Activated T-cell treated with anti-CD3 and anti-CD28 coated beads, Interleukin-2, amount 50 U/mL, for 72 hours (primary cell): ENCODE measurements around the gene AKR7A3. TPM values are rescaled to one million over a fixed set of nuclear protein-coding genes. Genes with fewer than 3 reads are reported as not detected.
A peak's percentile ranks its signal among the peaks of the same experiment; 100 is the strongest.
"Not testable (repeated sequence)": the region's sequence is repeated elsewhere in the genome, so short reads cannot be mapped to it uniquely, and the experiment has no call there.

Source experiments
- ATAC-seq, 2 donors: fragments of 150-1000 bp; cut with Tn5 transposase; replicated peaks in 1 of 2; 2 replicates each; pipeline ENCODE4 v1.10.0; 2021; ENCODE audit warnings: moderate library complexity in 2 of 2, mild to moderate bottlenecking in 1 of 2
- DNase-seq, 2 donors: peaks; one replicate each; pipeline ENCODE4 v3.0.0; 2021 to 2022; ENCODE audit warnings: mixed read lengths in 1 of 2
- H3K27ac Mint-ChIP-seq: one replicate; pipeline ENCODE4 v1.8.0; 2022; ENCODE audit warnings: mild to moderate bottlenecking, moderate library complexity, mixed read lengths
- H3K27me3 Mint-ChIP-seq: one replicate; pipeline ENCODE4 v1.8.0; 2022; ENCODE audit warnings: low read depth, mixed read lengths
- H3K36me3 Mint-ChIP-seq, 2 donors: one replicate each; pipeline ENCODE4 v1.8.0; 2022; ENCODE audit warnings: mixed read lengths in 2 of 2, mild to moderate bottlenecking in 1 of 2; ENCODE audit not compliant: insufficient read depth in 2 of 2
- H3K4me1 Mint-ChIP-seq: one replicate; pipeline ENCODE4 v1.8.0; 2022; ENCODE audit warnings: low read depth, mixed read lengths
- H3K4me3 Mint-ChIP-seq, 2 donors: one replicate each; pipeline ENCODE4 v1.8.0; 2022; ENCODE audit warnings: mild to moderate bottlenecking in 2 of 2, mixed read lengths in 2 of 2, moderate library complexity in 2 of 2
- H3K9me3 Mint-ChIP-seq, 2 donors: one replicate each; pipeline ENCODE4 v1.8.0; 2022; ENCODE audit warnings: mixed read lengths in 2 of 2
- total RNA-seq, 2 donors: library from RNA; stranded (reverse); gene quantifications; one replicate each; pipeline ENCODE4 v1.2.3, GENCODE V29; 2022

AKR7A3 gene
- total RNA-seq = under 1 TPM; 0.35 to 0.46 TPM

DNA sequence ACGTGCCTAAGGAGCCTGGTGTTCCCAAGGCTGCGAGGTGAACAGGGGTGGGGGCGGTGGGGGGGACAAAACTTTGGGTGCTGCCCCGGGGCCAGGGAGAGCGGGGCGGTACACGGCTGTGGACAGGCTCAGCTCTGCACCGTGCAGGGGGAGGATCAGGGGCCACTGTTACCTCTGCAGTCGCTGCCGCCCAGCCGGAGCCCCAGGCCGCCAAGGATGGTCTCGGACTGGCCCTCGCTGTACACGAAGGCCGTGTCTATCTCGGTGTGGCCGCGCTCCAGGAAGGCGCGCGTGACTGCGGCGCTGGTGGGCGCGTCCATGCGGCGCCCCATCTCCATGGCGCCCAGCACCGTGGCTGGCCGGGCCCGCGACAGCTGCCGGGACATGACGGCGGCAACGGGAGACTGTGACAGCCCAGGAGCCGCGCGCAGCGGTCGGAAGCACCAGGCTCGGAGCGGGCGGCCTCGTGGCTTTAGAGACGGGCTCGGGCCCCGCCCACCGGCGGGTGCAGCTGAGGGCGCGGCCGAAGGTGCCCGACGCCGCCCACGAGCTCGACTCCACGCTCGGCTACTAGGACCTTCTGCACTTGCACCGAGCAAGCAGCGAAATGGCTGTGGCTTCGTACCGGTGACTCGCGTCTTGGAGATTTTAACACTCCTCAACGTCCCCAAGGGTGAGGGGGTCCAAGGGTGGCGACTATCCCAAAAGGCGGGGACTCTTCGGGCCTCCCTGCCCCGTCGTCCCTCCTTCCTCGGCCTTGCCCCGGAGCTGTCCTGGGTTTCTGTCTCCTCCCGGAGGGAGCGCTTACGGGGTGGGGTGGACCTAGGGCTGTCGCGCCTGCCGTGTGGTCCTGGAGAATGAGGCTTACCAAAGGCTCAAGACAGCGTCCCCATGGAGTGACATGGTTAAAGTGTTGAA, at the start of gene AKR7A3:
Gene AKR7A3, minus strand, starts transcription at position 447 of the 918 bp plus-strand sequence. Its CDS starts 61 bp downstream, at position 386.
- peak; percentile 97 to 99 for ATAC-seq
- peaks cover 22% of the 10 kb centered on the region for H3K27me3 Mint-ChIP-seq
- peak within 1 kb of the TSS; percentile 80 to 82 for H3K4me3 Mint-ChIP-seq
- peak; percentile 75 to 78 for DNase-seq
- H3K36me3 Mint-ChIP-seq, H3K9me3 Mint-ChIP-seq, H3K4me1 Mint-ChIP-seq: not testable (repeated sequence)
- H3K27ac Mint-ChIP-seq = peak within 1 kb of the TSS; percentile 89

DNA sequence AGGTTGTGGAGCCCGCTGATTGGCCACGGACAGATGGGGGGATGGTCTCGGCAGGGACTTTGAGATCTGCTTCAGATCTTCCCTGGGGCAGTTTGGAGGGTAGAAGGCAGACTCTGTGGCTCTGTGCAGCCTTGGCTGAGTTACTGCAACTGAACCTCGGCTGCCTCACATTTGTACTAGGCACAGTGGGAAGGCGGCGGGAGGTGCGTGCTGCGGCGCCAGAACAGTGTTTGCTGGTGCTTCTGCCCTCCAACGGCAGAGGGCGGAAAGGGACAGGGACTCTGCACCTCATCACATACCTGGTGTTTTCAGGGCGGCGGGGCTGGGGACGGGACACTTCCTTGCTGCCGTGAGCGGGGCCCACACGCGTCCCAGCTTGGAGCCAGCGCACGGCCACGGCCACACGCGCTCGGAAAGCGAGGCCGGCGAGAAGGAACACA, 49.8 kb upstream of the AKR7A3 start:
- Mint-ChIP-seq H3K9me3 (no peaks in the 10 kb centered on the region), H3K36me3 (peaks cover 2 to 3% of the 10 kb centered on the region in 2 donors), H3K4me3 (no peak overlapping the region), H3K27me3 (no peaks in the 10 kb centered on the region), H3K4me1 (peaks cover 51% of the 10 kb centered on the region), H3K27ac (no peak overlapping the region)
- no peak for ATAC-seq
- DNase-seq = no peak

DNA sequence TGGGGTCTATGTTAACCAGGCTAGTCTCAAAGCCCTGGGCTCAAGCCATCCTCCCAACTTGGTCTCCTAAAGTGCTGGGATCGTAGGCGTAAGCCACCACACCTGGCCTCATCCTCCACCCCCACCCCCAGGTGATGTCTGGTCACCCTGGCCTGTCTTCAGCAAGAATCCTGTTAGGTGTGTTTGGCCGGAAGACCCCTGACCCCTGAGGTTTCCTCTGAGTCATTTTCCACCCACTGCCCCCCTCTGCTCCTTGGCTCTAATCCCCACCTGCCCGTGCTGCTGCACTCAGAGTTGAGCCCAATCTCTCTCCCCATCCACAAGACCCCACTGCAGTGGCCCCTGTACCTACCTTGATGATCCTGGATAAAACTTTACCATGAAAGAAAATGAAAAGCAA, 48.7 kb upstream of the AKR7A3 start:
- peaks cover 51% of the 10 kb centered on the region for H3K4me1 Mint-ChIP-seq
- H3K4me3 Mint-ChIP-seq = peak overlapping the region; percentile 44 to 53
- no peaks in the 10 kb centered on the region for H3K27me3 Mint-ChIP-seq
- H3K9me3 Mint-ChIP-seq = no peaks in the 10 kb centered on the region
- peaks cover 2 to 3% of the 10 kb centered on the region in 2 donors for H3K36me3 Mint-ChIP-seq
- peak overlapping the region; percentile 61 for H3K27ac Mint-ChIP-seq
- ATAC-seq = no peak
- no peak for DNase-seq

DNA sequence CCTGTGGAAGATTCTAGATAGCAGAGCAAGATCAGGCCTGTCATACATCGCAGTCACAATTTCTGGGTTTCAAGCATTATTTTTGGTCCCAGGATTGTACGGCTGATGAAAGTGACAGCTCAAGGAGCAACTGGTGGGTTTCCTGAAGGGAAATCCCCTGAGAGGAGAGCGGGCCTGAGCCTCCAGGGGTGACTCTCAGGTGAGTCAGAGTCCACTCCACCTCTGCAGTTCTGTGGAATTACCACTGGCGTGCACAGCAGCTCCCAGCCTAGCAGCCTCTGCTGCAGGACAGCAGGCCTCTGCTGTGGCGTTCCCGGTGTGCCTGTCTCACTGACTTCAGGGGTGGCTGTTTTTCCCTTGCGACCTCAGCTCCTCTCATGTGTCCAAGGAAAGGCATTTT, 48.0 kb upstream of the AKR7A3 start:
- H3K9me3 Mint-ChIP-seq = no peaks in the 10 kb centered on the region
- peak; percentile 65 to 80 for DNase-seq
- H3K27me3 Mint-ChIP-seq = no peaks in the 10 kb centered on the region
- peak overlapping the region; percentile 25 to 44 for H3K4me3 Mint-ChIP-seq
- H3K27ac Mint-ChIP-seq = peak overlapping the region; percentile 61
- peaks cover 2 to 3% of the 10 kb centered on the region in 2 donors for H3K36me3 Mint-ChIP-seq
- peaks cover 46% of the 10 kb centered on the region for H3K4me1 Mint-ChIP-seq
- peak; percentile 94 for ATAC-seq

DNA sequence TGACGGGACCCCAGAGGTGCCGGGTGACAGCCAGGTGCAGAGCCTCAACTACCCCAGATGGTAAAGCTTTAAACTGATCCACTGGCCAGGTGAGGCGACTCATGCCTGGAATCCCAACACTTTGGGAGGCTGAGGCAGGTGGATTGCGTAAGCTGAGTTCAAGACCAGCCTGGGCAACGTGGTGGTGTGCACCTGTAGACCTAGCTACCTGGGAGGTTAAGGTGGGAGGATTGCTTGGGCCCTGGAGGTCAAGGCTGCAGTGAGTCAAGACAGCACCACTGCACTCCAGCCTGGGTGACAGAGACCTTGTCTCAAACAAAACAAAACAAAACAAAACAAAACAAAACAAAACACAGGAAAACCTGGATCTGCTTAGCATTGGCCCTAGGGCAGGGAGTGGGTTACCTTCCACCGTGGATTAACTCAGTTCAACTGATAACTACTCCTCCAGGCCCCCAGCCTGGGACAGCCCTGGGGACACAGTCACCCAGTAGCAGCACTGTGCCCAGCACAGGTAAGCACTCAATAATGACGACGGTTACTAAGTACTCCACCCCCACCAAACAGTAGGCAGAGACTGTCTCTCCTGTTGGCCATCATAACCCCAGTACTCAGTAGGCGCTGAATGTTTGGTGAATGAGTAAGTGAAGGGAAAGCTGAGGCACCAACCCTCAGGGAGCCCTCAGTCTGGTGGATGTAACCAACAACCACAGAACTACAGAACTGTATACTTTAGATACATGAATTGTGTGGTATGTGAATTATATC, 45.2 kb upstream of the AKR7A3 start:
- Mint-ChIP-seq H3K27ac (no peak overlapping the region), H3K9me3 (no peaks in the 10 kb centered on the region), H3K27me3 (no peaks in the 10 kb centered on the region), H3K4me3 (no peak overlapping the region), H3K4me1 (peaks cover 42% of the 10 kb centered on the region), H3K36me3 (no peaks in the 10 kb centered on the region)
- peak; percentile 14 to 30 for ATAC-seq
- peak in 1 of 2 donors; percentile 23 for DNase-seq

DNA sequence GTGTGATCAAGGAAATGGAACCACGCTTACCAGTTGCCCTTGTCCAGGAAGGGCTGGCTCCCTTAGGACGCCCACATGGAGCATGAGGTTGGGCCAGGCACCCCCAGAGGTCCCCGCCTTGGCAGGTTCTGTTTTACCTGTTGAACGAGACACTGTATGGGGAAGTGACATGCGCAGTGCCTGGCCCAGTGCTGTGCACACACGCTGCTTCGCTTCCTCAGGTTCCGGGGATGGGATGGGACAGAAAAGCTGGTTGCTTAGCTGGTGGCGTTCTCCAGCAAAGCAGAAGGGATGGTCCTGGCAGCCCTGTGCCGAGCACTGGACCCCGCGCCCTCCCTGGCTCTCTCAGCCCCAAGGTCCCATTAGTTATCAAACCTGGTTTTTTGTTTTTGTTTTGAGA, 44.3 kb upstream of the AKR7A3 start:
- DNase-seq (no peak), ATAC-seq (no peak)
- Mint-ChIP-seq H3K9me3 (no peaks in the 10 kb centered on the region), H3K36me3 (no peaks in the 10 kb centered on the region), H3K4me3 (no peak overlapping the region), H3K27me3 (no peaks in the 10 kb centered on the region), H3K4me1 (peaks cover 37% of the 10 kb centered on the region), H3K27ac (no peak overlapping the region)

DNA sequence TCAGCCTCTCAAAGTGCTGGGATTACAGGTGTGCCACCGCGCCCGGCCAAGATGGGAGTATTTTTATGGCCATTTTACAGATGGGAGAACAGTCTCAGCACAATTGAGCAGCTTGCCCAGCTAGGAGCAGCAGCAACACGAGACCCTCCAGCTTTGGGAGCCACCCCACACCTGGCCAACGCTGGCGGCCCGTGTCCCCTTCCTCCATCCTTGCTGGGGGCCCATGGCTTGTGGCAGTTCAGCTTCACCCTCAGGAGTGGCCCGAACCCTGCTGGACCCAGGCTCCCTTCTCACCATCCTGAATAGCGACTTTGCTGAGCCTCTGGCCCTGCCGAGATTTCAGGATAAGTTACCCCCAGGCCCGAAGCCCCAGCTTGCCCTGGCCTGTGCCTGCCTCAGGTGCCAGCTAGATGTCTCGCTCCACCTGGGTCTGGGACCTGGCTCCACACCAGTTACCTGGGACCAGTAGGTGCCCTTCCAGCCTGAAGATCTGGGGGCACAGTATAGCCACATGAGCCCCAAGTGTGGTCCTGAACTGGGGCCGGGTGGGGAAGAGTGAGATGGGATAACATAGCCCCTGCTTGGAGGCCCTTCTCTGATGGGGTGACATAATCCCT, 42.8 kb upstream of the AKR7A3 start:
- Mint-ChIP-seq H3K36me3 (no peaks in the 10 kb centered on the region), H3K9me3 (no peaks in the 10 kb centered on the region), H3K4me1 (peaks cover 22% of the 10 kb centered on the region), H3K27me3 (no peaks in the 10 kb centered on the region), H3K27ac (no peak overlapping the region), H3K4me3 (no peak overlapping the region)
- DNase-seq (no peak), ATAC-seq (no peak)

DNA sequence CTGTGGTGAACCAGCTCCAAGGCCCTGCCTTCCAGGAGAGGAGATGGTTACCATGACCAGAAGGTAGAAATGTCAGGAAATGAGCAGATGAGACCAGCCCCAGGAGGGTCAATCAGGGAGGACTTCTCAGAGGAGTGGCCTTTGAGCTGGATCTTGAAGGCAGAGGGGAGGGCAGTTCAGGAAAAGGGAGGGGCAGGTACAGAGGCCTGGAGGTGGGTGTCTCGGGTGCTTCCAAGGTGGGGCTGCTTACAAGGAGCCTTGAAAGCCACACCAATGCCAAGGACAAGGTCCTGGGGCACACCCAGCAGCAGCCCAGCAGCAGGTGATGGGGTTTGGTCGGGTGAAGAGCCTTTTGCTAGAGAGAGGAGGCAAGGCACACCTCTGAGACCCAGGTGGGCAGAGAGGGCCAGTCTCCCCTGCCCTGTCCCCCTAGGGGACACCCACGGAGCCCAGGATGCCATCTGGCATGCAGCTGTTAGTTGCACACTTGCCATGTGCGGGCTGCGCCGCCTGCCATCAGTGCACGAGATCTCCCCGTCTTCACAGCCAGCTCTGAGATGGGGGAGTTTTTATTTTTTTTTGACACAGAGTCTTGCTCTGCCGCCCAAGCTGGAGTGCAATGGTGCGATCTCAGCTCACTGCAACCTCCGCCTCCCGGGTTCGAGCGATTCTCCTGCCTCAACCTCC, 42.0 kb upstream of the AKR7A3 start:
- DNase-seq (no peak), ATAC-seq (no peak)
- no peaks in the 10 kb centered on the region for H3K27me3 Mint-ChIP-seq
- no peaks in the 10 kb centered on the region for H3K9me3 Mint-ChIP-seq
- no peak overlapping the region for H3K27ac Mint-ChIP-seq
- no peaks in the 10 kb centered on the region for H3K36me3 Mint-ChIP-seq
- H3K4me1 Mint-ChIP-seq = peaks cover 15% of the 10 kb centered on the region
- no peak overlapping the region for H3K4me3 Mint-ChIP-seq

DNA sequence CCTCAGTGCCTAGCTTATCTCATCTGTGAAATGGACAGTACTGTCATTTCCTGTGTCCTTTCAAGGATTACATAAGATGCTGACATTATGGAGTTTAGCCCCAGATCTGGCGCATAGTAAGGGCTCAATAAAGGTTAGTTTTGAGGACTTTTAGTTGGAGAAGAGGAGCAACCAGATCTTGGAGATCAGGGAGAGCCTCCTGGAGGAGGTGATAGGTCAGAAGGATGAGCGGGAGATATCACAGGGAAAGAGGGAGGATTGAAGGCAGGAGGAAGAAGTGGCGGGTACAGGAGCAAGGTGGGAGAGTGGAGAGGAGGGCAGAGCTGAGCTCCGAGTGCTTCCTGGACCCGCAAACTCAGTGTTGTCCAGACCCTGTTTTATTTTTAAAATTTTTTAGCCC, 41.0 kb upstream of the AKR7A3 start:
- H3K36me3 Mint-ChIP-seq = peaks cover 0 to under 1% of the 10 kb centered on the region in 2 donors
- peaks cover 9% of the 10 kb centered on the region for H3K4me1 Mint-ChIP-seq
- H3K27me3 Mint-ChIP-seq = no peaks in the 10 kb centered on the region
- H3K9me3 Mint-ChIP-seq = no peaks in the 10 kb centered on the region
- H3K4me3 Mint-ChIP-seq = no peak overlapping the region
- ATAC-seq (no peak), DNase-seq (no peak)
- peak overlapping the region; percentile 36 for H3K27ac Mint-ChIP-seq

DNA sequence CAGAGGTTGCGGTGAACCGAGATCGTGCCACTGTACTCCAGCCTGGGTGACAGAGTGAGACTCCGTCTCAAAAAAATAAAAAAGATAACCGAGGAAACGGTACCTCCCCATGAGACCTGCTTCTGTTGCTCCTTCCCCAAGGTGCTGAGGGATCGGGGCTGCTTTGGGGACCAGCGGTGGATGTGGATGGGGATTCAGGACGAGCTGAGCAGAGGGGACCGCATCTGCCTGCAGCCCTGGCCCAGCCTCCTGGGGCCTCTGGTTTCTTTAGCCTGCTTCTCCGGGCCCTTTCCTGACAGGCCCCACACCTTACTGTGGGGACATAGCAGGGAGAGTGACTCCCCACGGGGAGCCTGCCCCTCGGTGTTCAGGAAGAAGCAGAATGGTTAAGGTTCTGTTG, 40.6 kb upstream of the AKR7A3 start:
- H3K4me3 Mint-ChIP-seq = no peak overlapping the region
- ATAC-seq = no peak

DNA sequence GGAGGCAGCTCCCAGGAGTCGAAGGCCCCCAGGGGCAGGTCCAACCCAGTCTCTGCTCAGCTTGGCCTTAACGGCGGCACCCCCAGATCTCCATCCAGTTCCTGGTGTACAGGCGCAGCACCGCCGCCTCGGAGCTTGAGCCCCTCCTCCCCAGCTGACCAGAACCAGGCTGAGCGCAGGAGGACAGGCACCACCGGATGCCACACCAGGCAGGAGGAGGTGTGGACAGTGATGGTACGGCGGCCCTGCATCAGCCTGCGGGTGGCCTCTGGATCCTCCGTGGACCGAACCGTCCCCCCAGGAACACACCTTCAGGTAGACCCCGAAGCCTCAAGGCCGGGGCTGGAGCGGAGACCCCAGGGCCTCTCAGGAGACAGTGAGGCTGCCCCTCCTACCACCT, 39.9 kb upstream of the AKR7A3 start:
- no peak overlapping the region for H3K27ac Mint-ChIP-seq
- H3K4me1 Mint-ChIP-seq = no peaks in the 10 kb centered on the region
- ATAC-seq (no peak), DNase-seq (no peak)
- H3K27me3 Mint-ChIP-seq = no peaks in the 10 kb centered on the region
- no peak overlapping the region for H3K4me3 Mint-ChIP-seq
- H3K9me3 Mint-ChIP-seq = no peaks in the 10 kb centered on the region
- peaks cover 1% of the 10 kb centered on the region in 2 donors for H3K36me3 Mint-ChIP-seq

More for the DNA sequence above, 40.6 kb upstream of the AKR7A3 start:
- Mint-ChIP-seq H3K4me1 (peaks cover 4% of the 10 kb centered on the region), H3K27ac (no peak overlapping the region), H3K36me3 (peaks cover 0 to 1% of the 10 kb centered on the region in 2 donors), H3K27me3 (no peaks in the 10 kb centered on the region), H3K9me3 (no peaks in the 10 kb centered on the region)
- DNase-seq = no peak

DNA sequence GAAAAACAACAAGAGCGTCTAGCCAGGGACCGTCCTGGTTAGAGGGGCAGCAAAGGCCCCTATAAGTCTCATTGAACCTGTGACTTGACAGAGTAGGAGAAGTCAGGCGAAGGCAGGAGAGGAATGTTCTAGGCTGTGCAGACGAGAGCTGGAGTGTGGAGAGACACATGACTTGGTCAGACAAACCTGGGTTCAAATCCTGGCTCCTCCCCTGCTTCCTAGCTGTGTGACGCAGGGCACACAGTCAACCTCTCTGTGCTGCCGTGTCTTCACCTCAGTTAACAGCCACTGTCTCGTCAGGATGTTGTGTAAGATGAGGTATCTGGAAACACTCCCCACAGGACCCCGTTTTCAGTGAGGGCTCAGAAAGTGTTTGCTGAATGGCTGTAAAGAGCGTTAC, 39.2 kb upstream of the AKR7A3 start:
- DNase-seq = no peak
- Mint-ChIP-seq H3K36me3 (peaks cover 1% of the 10 kb centered on the region in 2 donors), H3K9me3 (no peaks in the 10 kb centered on the region), H3K27ac (peak overlapping the region; percentile 75), H3K27me3 (no peaks in the 10 kb centered on the region), H3K4me3 (no peak overlapping the region), H3K4me1 (no peaks in the 10 kb centered on the region)
- no peak for ATAC-seq
